Measurements from ENCODE around the gene SH3RF3.

DNA sequence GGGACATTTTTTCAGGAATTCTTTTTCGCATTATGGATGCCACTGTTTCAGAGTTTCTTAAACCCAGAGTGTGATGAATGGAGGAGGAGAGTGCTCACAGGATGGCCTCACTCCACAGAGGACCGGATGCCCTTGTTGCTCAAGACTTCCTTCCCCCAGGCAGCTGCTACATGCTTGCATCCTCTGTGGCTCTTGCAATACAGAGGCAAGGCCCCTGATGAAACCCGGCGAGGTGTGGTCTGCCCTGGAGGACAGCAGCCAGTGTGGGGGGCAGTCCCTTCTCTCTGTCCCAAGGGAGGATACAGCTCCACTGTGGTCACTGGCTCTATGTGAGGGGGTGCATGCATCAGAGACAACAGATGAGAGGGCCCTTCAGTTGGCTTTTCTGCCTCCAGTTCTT, 109.6 kb downstream of the SH3RF3 start:
- TF ChIP-seq, protein P1, sequence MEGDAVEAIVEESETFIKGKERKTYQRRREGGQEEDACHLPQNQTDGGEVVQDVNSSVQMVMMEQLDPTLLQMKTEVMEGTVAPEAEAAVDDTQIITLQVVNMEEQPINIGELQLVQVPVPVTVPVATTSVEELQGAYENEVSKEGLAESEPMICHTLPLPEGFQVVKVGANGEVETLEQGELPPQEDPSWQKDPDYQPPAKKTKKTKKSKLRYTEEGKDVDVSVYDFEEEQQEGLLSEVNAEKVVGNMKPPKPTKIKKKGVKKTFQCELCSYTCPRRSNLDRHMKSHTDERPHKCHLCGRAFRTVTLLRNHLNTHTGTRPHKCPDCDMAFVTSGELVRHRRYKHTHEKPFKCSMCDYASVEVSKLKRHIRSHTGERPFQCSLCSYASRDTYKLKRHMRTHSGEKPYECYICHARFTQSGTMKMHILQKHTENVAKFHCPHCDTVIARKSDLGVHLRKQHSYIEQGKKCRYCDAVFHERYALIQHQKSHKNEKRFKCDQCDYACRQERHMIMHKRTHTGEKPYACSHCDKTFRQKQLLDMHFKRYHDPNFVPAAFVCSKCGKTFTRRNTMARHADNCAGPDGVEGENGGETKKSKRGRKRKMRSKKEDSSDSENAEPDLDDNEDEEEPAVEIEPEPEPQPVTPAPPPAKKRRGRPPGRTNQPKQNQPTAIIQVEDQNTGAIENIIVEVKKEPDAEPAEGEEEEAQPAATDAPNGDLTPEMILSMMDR (IDR thresholded peaks at IDR 0.05): no peak
- no peak for TF ChIP-seq EP300 (IDR thresholded peaks at IDR 0.05)
- no peak for TF ChIP-seq POLR2A (IDR thresholded peaks at IDR 0.05)
- peak in 2 of 3 donors; percentile 44 to 57 for TF ChIP-seq POLR2AphosphoS5 (IDR thresholded peaks at IDR 0.05)
